GM21367 (cell line): ENCODE data around the gene USP8.

Source experiments
- ATAC-seq: cut with Tn5 transposase; IDR thresholded peaks from one replicate; pipeline ENCODE4 v1.9.1; 2021; ENCODE audit not compliant: unreplicated experiment

USP8 gene

GRCh38 chr15:50531766-50532165 lies 107.6 kb downstream of the USP8 start:
- ATAC-seq, result no peak

DNA sequence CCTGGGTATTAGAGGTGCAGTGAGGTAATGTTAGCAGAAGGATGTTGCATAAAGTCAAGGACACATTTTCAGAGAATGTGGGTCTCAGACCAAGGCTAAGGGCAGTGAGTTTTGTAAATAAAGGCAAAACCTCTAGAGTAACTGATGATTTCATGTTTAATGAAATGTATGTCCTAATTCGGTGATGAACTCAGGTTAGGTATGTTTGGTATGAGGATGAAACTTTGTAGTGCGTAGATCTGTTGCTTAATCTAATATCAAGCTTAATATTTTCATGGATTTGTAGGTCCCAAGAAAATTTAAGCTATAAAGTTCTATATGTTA lies 118.6 kb downstream of the USP8 start:
- no peak for ATAC-seq

DNA sequence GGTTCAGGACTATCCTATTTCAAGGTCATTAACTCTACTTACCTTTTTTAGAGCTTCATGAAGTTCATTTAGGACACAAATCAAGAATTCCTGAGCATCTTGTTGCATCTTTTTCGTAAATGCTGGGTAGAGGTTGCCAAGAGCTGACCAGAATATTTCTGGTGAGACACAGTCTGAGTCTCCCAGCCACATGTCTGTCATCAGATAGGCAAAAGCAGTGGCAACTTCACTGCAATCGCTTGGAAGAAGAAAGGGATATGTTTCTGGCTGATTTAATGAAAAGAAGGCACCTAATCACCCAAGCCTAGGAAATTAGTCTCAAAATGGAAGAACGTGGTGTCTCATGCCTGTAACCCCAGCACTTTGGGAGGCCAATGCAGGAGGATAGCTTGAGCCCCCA lies 119.4 kb downstream of the USP8 start:
- no peak for ATAC-seq

DNA sequence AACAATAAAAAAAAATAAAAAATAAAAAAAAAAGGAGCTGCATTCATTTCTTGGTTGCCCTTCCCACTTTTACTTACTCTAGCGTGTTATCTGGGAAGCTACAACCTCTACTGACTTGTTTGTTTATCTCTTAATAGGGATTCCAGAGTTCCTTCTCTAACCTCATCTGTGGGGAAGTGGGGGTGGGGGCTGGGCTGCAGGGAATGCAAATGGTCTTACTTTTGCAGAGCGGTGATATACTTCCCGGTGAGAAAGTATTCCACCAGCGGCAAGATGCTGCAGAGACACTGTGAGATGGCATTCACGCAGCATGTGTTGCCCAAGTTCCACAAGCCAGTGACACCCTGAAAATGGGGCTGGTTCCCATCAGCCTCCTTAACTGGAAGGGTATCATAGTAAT lies 120.2 kb downstream of the USP8 start:
- ATAC-seq, result no peak

GRCh38 chr15:50546566-50546965 lies 122.4 kb downstream of the USP8 start, which contains the start of gene USP50:
TSS of gene USP50 (minus strand) at chr15:50546666. CDS start at chr15:50546525, 141 bp downstream.
- ATAC-seq, result no peak

- ATAC-seq, result no peak
Measured at GRCh38 chr15:50549326-50549725, 125.1 kb downstream of the USP8 start.

DNA sequence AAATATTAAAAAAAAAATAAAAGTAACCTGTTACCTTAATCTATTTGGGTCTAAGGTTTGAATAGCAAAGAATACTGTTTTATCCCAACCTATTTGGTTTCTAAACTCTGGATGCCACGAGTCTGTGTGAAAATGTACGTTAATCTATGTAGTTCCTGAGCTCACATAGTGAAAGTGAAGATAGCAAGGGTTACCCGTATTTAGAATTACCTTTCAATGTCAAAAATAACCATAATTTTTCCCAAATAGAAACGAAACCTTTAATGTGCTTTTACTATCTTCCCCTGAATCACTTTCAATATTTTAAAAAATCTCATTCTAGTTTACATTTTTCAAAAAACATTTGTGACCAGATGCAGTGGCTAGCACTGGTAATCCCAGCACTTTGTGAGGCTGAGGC lies 128.0 kb downstream of the USP8 start:
- ATAC-seq, result no peak

- ATAC-seq, result no peak
Measured at GRCh38 chr15:50556642-50557371, 132.6 kb downstream of the USP8 start.

DNA sequence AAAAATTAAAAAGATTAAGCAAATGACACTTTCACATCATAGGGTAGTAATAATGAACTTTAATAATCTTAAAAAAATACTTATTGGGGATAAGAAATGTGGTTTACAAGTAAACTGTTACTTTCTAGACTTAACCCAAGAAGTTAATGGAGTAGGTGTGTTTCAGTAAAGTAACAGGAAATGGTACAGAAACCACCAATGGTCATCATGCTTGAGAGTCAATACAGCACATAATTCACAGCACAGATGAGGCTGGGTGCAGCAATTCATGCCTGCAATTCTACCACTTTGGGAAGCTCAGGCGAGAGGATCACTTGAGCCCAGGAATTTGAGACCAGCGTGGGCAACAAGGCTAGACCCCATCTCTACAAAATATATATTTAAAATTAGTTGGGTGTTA lies 133.8 kb downstream of the USP8 start:
- ATAC-seq, result no peak

DNA sequence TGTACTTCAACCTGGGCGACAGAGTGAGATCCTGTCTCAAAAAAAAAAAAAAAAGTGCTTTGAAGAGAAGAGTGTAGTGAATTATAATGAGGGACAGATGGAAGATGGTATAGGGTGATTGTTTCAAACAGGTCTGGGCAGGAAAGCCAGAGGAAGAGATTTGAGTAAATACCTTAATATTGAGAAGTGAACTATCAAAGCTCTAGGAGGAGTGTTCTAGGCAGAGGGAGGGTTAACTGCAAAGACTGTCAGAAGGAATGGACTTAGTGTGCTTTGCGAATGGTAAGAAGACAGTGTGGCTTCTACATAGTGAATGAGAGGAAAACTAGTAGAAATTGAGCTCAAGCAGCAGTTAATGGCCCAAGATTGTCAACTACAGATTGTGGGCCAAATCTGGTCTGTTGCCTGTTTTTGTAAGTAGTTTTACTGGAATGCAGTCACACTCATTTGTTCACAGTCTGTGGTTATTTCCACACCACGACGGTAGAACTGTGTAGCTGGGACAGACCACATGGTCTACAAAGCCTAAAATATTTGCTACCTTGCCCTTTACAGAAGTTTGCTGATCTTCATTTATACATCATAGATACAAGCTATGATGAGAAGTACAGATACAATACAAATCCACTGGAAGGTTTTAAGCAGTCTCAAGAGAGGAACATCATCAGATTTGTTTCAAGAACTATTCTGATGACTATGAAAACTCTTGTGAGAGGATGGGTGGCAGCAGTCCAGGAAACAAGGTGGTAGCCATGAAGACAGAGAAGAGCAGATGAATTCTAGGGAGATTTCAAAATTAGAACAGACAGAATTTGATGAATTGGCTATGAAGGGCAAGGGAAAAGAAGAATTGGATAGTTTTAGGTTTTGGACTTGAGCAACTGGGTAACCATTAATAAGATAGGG lies 138.8 kb downstream of the USP8 start:
- ATAC-seq, result no peak

DNA sequence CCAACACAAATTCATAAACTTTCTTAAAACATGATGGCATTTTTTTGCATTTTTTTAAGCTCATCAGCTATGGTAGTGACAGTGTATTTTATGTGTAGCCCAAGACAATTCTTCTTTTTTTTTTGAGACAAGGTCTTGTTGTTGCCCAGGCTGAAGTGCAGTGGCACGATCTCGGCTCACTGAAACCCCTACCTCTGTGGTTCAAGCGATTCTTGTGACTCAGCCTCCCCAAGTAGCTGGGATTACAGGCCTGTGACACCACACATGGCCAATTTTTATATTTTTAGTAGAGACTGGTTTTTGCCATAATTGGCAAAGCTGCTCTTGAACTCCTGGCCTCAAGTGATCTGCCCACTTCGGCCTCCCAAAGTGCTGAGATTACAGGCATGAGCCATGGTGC lies 139.6 kb downstream of the USP8 start:
- ATAC-seq, result no peak
